GM13977 (cell line): ENCODE results near the gene NKIRAS1.

Experiments used
- DNase-seq: peaks from one replicate; pipeline ENCODE4 v3.0.0; 2012; ENCODE audit warnings: low spot score
- CTCF ChIP-seq: IDR thresholded peaks from 2 replicates; pipeline ENCODE4 v1.5.1; 2012; ENCODE audit warnings: mild to moderate bottlenecking, control low read depth; ENCODE audit not compliant: insufficient read depth; ENCODE audit errors: extremely low read depth, missing control alignments
- in situ Hi-C: fragments of 300-500 bp; cut with MboI; formaldehyde crosslinking; loops from one replicate; pipeline ENCODE4 v1.12.0; 2022; ENCODE audit warnings: low sequenced_read_pairs, low pct_unique_long_range_greater_than_20kb, mixed read lengths, inconsistent platforms; ENCODE audit not compliant: unreplicated experiment

NKIRAS1 gene

DNA sequence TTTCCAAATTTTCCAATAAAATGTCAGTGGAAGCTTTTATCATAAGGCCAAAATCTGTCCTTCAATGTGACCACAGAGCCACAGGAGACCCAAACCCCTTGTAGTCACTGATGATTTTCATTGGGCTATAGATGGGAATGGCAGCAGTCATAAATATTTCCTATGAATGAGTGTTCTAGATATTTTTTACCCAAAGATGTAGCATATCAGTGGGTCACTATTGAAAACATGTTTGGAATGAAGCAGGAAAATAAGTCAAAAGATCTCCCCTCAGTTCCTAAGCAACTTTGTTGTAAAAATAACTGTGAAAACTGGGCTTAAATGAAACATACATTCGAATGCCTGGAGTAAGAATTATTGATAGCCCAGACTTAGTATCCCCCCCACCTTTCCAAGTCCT lies 49.0 kb downstream of the NKIRAS1 start:
- DNase-seq: no peak
- TF ChIP-seq CTCF: no peak
- in situ Hi-C loops: no loop called here

- peak; percentile 51 for TF ChIP-seq CTCF
- in situ Hi-C loops: no loop called here
These were observed 49.4 kb downstream of the NKIRAS1 start for GRCh38 chr3:23867400-23867799.

DNA sequence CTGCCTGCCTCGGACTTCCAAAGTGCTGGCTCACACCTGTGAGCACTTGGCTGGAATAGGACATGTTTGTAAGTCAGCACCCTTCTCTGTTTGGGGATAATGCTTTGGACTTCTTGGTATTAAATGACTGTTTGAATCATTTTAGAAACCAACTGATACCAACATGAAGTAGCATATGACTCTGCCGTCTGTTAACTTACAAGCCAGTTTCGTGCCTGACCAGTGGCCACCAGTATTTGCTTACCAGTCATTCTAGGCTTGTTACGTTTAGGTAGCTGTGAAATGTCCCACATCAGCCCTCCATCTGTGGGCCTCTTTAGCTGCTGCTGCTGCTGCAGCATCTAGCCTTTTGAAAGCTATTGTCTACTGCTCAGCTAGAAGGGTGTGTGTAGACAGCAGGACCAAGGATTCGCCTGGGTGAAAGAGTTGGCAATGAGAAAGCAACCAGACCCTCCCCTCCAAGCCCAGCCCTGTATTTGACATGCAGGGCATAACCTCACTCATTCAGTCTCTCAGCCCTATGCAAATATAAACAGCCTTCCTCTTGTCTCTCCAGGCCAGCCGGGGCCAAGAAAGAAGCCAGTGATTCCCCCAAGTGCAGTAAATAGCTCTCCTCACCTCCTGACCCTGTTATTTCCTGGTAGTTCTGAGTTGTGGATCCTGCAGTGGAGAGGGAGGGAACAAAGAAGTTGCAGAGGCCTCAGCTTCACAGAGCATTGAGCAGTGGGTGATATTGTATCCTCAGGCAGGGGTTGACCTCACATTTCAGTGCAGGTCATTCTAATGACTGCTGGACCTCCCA lies 51.0 kb downstream of the NKIRAS1 start:
- DNase-seq: peak; percentile 45
- in situ Hi-C loops: no loop called here
- TF ChIP-seq CTCF: no peak

More at GRCh38 chr3:23867400-23867799, 49.4 kb downstream of the NKIRAS1 start:
- no peak for DNase-seq

- TF ChIP-seq CTCF: no peak
These were observed 51.9 kb downstream of the NKIRAS1 start for GRCh38 chr3:23864931-23865330.

GRCh38 chr3:23863060-23863459 lies 53.7 kb downstream of the NKIRAS1 start:
- DNase-seq: no peak
- in situ Hi-C loops: no loop called here
- no peak for TF ChIP-seq CTCF

More at GRCh38 chr3:23864931-23865330, 51.9 kb downstream of the NKIRAS1 start:
- in situ Hi-C loops: no loop called here
- no peak for DNase-seq

DNA sequence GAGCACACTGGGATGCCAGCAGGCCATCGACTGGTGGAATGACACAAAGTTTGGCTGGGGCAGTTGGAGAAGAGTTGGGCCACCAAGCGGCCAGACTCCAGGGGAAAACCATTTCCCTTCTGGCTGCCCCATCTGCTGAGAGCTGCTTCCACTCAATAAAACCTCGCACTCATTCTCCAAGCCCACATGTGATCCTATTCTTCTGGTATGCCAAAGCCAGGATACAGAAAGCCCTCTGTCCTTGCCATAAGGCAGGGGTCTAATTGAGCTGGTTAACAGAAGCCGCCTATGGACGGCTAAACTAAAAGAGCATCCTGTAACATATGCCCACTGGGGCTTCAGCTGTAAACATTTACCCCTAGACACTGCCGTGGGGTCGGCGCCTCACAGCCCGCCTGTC lies 55.1 kb downstream of the NKIRAS1 start:
- no peak for DNase-seq
- no peak for TF ChIP-seq CTCF
- in situ Hi-C loops: no loop called here
